ENCODE measurements around the gene C6orf62. TPM values are rescaled to one million over a fixed set of nuclear protein-coding genes. Genes with fewer than 3 reads are reported as not detected.
"Not testable (repeated sequence)": the region's sequence is repeated elsewhere in the genome, so short reads cannot be mapped to it uniquely, and the experiment has no call there.

Gene C6orf62
- total RNA-seq, 1 experiment from 2014 or later = 66.0 TPM

DNA sequence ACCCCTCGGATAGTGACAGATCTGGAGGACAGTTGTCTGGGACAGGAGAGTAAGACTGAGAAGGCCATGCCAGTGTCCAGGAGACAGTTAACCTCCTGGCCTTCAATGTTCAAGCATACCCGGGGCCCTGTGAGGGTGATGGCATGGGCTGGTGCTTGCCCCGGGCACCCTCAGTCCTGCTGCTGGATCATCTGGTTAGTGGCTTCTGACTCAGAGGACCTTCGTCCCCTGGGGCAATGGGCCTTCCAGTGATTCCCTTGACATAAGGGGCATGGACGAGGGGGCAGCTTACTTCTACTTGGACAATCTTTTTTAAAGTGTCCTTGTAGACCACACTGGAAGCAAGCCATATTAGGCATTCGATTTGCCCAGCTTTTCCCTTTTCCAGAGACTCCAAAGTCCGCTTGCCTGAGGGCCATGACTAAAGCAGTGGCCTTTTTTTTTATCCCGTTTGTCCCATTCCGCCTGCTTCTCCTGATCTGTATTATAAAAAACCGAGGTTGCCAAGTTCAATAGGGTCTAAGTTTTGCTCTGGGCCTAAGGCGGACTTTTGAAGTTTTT is 40.1 kb downstream of the C6orf62 start:
- in situ Hi-C loops (cut with HindIII; ENCODE audit: low sequenced_read_pairs); DNase-seq (ENCODE audit: low spot score): not testable (repeated sequence)

DNA sequence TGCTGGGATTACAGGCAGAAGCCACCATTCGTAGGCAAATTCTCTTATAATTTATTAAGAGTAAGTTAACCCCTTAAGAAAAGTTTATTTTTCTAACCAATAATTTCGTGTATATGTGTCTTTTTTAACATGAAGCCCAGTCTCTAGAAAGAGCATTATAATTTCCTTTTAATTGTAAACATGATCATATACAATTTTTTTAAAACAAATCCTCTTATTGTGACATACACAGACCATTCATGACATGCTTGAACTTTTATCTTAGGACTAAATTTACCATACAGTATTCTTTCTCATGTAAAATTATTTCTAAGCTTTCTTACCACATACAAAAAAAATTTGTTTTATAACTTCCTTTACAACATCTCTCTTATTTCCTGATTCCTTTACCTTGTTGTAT is 45.3 kb downstream of the C6orf62 start:
- DNase-seq (ENCODE audit: low spot score) = no peak
- in situ Hi-C loops (cut with HindIII; ENCODE audit: low sequenced_read_pairs) = no loop called here

DNA sequence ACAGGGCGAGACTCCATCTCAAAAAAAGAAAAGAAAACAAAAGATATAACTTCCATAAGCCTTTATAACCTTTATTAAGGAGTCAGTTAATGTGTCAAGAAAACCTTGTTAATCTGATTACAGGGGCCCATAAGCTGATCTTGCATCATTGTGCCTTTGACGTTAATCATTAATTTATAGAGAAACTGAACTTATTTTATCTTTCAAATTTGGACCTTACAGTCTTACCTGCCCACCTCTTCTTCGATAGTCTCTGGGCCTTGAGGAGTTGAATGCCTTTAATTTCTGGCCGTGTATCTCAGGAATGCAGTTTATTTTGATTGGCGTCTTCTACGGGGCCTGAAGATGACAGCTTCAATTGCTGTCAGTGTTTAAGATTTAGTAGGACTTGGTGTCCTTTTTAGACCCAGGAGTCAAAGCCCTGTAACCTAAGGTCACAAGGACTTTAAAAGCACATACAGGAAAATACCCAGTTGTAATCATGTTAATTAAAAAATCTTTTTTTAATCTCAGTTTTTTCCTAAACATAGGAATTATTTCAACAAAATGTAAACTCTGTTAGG is 46.3 kb downstream of the C6orf62 start:
- in situ Hi-C loops (cut with HindIII; ENCODE audit: low sequenced_read_pairs) = no loop called here
- DNase-seq (ENCODE audit: low spot score) = no peak

DNA sequence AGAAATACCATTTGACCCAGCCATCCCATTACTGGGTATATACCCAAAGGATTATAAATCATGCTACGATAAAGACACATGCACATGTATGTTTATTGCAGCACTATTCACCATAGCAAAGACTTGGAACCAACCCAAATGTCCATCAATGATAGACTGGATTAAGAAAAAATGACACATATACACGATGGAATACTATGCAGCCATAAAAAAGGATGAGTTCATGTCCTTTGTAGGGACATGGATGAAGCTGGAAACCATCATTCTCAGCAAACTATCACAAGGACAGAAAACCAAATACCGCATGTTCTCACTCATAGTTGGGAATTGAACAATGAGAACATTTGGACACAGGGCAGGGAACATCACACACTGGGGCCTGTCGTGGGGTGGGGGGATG is 47.9 kb downstream of the C6orf62 start:
- DNase-seq (ENCODE audit: low spot score); in situ Hi-C loops (cut with HindIII; ENCODE audit: low sequenced_read_pairs): not testable (repeated sequence)

DNA sequence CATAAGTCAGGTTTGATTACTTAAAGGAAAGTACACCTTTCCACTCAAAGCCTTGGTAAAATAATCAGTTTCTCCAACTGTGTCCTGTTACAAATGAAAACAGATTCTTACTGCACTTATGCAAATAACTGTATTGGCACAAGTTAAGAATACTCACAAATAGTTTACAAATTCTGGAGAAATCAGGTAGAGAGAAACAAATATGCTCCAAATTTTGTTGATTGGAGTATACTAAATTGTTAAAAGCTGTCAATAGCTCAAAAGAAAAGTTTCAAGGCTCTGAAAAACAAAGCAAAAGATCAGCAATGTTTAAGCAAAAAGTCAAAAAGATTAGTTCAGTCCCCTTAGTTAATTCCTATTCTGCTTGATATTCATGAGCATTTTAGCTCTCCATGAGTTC is 48.5 kb downstream of the C6orf62 start:
- in situ Hi-C loops (cut with HindIII; ENCODE audit: low sequenced_read_pairs); DNase-seq (ENCODE audit: low spot score): not testable (repeated sequence)

DNA sequence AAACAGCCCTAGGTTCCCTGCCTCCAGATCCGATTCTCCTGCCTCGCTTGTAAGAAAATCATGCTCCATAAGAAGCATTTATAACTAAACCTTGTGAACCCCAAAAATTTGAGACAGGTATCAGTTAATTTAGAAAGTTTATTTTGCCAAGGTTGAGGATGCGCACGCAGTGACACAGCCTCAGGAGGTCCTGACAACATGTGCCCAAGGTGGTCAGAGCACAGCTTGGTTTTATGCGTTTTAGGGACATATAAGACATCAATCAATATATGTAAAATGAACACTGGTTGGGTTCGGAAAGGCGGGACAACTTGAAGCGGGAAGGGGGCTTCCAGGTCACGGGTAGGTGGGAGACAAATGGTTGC is 50.0 kb downstream of the C6orf62 start:
- DNase-seq (ENCODE audit: low spot score) = no peak
- in situ Hi-C loops (cut with HindIII; ENCODE audit: low sequenced_read_pairs) = no loop called here

DNA sequence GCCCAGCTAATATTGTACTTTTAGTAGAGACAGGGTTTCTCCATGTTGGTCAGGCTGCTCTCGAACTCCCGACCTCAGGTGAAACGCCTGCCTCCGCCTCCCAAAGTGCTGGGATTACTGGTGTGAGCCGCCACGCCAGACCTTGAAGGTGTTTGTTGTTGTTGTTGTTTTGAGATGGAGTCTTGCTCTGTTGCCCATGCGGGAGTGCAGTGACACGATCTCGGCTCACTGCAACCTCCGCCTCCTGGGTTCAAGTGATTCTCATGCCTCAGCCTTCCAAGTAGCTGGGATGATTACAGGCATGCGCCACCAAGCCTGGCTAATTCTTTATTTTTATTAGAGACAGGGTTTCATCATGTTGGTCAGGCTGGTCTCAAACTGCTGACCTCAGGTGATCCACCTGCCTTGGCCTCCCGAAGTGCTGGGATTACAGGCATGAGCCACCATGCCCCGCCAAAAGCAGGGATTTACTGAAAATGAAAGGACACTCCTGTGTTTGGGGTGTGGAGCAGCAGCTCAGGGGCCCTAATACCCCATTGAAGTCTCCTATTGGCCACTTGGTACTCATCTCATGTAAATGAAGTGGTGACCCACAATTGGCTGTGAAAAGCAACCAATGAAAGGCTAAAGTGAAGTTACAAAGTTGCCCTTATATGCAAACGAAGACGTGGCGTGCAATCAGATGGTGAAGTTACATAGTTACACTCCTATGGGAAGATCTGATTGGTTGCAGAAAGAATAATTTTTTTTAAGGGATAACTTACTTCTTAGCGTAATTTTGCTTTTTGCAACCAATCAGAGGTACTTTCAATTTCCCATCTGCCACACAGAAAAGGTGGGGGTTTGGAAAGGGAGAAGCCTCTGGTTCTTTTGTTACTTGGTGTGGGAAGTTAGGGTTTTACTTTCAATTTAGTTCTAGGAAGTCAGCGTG is 50.6 kb downstream of the C6orf62 start:
- DNase-seq (ENCODE audit: low spot score); in situ Hi-C loops (cut with HindIII; ENCODE audit: low sequenced_read_pairs): not testable (repeated sequence)

DNA sequence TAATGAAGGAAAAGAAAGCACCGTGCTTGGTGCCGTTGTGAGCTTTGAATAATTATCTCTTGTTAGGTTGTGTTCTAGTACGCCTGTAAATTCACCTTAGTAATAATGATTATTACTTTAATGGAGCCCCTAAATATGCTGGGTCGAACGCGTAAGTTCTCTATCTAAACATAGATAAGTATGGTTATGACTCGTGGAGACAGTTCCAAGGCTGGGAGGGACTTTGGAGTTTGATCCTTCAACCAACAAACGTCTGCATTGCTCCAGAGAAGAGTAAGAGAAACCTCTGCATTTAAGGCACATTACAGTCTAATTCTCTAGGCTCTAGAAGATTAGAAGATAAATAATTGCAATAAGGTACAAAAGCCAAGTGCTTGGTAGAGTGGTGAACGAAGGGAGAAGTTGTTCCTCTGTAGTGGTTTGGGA is 51.6 kb downstream of the C6orf62 start:
- in situ Hi-C loops (cut with HindIII; ENCODE audit: low sequenced_read_pairs) = no loop called here
- DNase-seq (ENCODE audit: low spot score) = peak; percentile 16

DNA sequence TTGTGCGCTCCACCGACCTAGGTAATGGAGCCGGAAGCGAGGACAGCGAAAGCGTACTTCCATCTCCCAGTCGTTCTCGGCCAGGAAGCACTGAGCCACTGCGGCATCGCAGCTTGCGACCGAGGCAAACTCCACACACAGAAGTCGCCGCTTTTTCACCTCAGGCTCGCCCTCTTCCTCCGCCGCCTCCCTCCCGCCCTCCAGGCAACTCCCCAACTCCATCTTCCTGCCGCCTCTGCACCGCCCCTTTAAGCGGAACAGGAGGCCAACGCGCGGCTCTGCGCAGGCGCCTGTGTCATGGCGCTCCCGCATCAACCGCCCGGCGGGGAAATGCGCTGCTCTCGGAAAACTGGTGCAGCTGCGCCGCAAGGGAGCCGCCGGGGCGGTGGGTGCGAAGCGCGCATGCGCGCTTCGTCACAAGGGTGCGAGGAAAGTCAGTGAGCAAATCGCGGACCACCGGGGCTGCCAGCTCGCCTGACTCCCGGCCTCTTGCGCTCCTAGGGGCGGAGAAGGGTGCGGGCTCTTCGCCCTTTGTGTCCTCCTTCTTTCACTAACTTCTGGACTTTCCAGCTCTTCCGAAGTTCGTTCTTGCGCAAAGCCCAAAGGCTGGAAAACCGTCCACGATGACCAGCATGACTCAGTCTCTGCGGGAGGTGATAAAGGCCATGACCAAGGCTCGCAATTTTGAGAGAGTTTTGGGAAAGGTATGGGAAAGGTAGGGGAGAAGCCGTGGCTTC is 52.1 kb downstream of the C6orf62 start, which contains the start of the genes ACOT13 and TDP2:
Gene ACOT13 (plus strand): TSS at position 437 of the 737 bp plus-strand sequence. CDS start 187 bp downstream, at position 624.
Gene TDP2 (minus strand): TSS at position 259 of the 737 bp plus-strand sequence. CDS start 37 bp downstream, at position 222.
- in situ Hi-C loops (cut with HindIII; ENCODE audit: low sequenced_read_pairs) = no loop called here
- DNase-seq (ENCODE audit: low spot score) = peak; percentile 91

DNA sequence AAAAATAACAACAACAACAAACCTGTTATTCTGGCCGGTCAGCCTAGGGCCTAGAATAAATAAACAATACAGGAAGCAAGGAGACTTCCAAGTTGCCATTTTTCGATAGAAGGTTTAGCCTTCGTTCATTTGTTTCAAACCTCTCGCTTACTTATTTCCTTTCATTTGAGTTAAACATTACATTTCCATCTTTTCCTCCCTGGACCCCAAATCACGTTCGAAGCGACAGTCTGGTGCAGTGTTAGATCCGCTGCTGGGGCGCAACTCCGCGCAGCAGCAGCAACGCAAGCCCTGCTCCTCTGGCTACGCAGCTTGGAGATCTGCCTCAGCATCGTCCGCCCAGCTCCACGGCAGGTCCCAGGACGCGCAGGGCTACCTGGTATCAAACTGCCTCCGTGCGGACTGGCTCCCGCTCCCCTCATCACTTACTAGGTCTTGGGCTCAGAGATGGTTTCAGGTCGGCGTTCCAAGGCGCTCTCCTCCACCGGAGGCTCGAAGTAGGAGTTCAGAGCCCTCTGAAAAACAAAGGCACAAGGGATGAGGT is 52.8 kb downstream of the C6orf62 start:
- in situ Hi-C loops (cut with HindIII; ENCODE audit: low sequenced_read_pairs) = no loop called here

DNA sequence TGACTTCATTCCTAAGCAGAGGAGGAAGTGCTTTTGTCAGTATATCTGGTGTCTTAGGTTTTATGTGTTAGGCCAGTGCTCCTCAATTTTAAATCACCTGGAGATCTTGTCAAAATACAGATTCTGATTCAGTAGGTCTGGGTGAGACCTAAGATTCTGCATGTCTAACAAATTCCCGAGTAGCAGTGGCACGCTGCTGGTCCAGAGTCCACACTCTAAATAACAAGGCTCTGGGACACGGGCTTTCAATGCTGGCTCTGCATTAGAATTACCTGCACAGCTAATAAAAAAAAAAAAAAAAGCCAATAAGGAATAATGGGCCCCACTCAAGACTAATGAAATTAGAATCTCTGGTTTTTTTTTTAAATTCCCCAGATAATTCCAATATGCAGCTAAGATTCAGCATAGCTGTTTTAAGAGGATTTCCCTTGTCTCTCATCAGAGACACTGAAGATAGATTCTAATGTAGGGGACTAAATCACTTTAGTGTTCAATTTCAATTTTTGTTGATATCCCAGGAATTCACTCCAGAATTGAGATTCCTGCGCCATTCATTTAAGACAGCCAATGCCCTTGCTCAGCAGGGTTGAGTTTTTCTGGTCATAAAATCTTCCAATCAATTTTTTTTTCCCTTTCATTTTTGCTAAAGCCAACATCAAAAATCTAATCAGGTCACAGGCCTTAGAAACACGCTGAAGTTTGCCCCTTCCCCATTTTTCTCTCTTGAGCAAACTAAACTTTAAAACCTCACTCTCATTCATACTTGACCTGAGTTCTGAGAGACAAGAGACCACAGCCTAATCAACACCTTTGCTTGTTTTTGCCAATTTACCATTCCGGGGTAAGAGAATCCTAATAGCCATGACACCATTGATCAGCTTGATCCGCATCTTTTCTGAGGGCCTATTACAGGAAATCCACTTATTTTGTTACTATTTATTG is 54.6 kb downstream of the C6orf62 start:
- in situ Hi-C loops (cut with HindIII; ENCODE audit: low sequenced_read_pairs) = no loop called here
- DNase-seq (ENCODE audit: low spot score) = no peak

More for the DNA sequence above, 52.8 kb downstream of the C6orf62 start:
- DNase-seq (ENCODE audit: low spot score) = peak; percentile 72

DNA sequence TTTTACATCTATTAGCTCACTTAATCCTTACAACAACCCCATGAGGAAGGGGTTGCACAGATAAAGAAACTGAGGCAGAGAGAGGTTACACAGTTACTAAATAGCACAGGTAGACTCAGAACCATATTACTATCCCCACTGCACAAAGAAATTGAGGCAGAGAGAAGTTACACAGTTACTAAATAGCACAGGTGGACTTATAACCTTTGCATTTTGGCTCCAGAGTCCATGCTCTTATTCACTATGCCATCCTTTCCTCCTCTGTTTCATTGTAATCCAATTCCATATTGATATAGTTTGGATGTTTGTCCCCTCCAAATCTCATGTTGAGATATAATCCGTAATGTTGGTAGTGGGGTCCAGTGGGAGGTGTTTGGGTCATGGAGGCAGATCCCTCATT is 55.8 kb downstream of the C6orf62 start:
- in situ Hi-C loops (cut with HindIII; ENCODE audit: low sequenced_read_pairs) = no loop called here
- no peak for DNase-seq (ENCODE audit: low spot score)

DNA sequence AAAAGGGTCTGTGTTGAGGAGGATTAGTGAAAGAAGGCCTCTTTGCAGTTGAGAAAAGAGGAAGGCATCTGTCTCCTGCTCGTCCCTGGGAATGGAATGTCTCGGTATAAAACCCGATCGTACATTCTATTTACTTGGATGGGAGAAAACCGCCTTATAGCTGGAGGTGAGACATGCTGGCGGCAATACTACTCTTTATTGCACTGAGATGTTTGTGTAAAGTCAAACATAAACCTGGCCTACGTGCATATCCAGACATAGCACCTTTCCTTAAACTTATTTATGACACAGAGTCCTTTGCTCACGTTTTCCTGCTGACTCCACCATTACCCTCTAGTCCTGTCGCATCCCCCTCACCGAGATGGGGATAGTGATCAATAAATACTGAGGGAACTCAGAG is 56.7 kb downstream of the C6orf62 start:
- in situ Hi-C loops (cut with HindIII; ENCODE audit: low sequenced_read_pairs) = no loop called here
- DNase-seq (ENCODE audit: low spot score) = no peak

DNA sequence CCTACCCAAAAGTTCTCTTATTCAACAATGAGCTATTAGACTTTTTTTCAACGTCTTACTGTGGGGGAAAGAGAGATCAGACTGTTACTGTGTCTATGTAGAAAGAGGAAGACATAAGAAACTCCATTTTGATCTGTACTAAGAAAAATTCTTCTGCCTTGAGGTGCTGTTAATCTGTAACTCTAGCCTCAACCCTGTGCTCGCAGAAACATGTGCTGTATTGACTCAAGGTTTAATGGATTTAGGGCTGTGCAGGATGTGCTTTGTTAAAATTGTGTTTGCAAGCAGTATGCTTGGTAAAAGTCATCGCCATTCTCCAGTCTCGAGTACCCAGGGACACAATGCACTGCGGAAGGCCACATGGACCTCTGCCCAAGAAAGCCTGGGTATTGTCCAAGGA is 57.2 kb downstream of the C6orf62 start:
- in situ Hi-C loops (cut with HindIII; ENCODE audit: low sequenced_read_pairs) = not testable (repeated sequence)
- peak; percentile 30 for DNase-seq (ENCODE audit: low spot score)

DNA sequence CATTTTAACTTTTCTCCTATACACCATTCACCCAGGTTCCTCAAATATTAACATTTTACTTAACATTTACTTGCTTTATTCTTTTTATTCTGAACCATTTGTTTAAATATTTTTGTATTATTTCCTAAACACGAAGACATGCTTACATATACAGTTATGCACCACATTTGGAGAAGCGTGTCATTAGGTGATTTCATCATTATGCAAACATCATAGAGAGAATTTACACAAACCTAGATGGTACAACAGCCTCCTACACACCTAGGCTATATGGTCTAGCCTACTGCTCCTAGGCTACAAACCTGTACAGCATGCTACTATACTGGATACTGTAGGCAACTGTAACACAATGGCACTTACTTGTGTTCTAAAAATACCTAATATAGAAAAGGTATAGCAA is 58.8 kb downstream of the C6orf62 start:
- in situ Hi-C loops (cut with HindIII; ENCODE audit: low sequenced_read_pairs) = no loop called here

DNA sequence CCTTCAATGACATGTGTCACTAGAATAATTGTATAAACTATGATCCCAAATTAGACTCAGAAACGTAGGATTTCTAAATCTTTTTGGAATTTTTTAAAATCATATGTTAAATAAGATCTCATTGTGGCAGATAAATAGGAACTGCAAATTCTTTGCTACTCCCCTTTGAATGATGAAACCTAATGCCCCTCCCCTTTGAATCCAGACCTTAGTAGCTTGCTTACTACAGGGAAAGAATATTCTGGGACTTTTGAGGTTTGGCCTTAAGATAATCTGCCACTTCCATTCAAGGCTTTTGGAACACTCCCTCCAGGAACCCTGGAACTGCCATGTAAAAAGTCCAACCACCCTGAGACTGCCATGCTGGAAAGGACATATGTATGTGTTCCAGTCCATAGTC is 59.4 kb downstream of the C6orf62 start:
- in situ Hi-C loops (cut with HindIII; ENCODE audit: low sequenced_read_pairs) = no loop called here
- no peak for DNase-seq (ENCODE audit: low spot score)

More for the DNA sequence above, 58.8 kb downstream of the C6orf62 start:
- no peak for DNase-seq (ENCODE audit: low spot score)

DNA sequence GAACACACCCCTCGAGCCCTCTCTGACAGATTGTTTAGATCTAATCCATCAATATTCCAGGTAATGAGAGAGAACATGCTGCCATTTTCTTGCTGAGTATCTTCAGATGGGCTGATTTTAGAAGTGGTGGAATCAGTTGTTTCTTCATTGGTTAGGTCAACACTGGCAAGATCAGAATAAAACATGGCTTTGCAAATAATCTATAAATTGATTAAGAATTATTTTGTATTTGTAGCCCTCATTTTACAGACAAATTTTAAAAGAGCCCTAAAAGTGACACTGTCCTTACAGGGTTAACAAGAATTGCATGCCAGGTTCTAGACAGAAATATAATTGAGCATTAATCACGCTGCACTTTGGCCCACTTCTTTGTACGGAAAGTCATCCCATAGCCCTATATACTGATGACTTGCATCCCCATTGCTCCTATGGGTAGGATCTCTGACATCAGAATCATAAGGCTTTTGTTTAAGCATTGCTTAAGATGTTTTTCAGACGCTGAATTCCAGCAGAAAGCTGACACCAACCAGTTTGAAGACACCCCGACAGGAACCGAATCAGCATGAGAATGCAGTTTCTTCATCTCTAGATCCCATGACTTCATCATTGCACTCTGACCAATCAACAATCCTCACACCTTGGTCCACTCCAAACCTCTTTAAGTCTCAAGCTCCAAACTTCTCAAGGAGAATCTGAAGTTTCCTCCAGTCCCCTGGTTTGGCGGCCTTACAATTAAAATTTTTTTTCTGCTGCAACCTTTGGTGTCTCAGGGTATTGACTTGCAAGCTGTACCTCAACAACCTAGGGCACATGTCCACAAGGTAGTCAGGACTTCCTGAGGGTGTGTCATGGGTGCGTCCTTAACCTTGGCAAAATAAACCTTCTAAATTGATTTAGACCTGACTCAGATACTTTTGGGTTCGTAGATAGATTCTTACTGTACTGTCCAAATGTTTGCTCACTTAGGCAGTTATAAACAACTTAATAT is 60.1 kb downstream of the C6orf62 start:
- in situ Hi-C loops (cut with HindIII; ENCODE audit: low sequenced_read_pairs) = no loop called here
- no peak for DNase-seq (ENCODE audit: low spot score)

Measured in G401 (cell line).